ENCODE results near the gene MPV17. TPM values are rescaled to one million over a fixed set of nuclear protein-coding genes. Genes with fewer than 3 reads are reported as not detected.

Gene MPV17
- total RNA-seq, 1 donor from 2014 or later, result 79.2 TPM

DNA sequence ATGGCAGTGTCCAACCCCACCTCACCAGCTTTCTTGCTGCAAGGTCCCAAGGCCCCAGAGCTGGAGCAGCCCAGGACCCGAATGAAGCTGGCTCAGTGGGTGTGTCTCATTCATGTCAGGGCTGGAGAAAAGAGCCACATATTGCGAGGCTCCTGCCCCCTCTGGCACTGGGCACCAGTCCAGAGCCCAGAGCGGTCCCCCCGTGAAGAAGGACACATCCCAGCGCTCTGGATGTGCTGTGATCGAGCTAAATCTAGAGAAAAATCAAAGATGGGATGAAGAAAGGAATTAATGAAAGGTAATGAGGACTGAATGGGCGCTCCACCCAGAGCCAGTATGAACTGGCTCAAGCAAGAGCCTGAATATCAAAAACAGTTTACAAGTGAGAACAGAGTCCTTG lies 13.3 kb upstream of the MPV17 start:
- H3K4me1 ChIP-seq, result no peaks in the 10 kb centered on the region
- H3K9me3 ChIP-seq, result no peaks in the 10 kb centered on the region
- intact Hi-C loops (cut with DNase I), result no loop called here
- TF ChIP-seq, protein P1, sequence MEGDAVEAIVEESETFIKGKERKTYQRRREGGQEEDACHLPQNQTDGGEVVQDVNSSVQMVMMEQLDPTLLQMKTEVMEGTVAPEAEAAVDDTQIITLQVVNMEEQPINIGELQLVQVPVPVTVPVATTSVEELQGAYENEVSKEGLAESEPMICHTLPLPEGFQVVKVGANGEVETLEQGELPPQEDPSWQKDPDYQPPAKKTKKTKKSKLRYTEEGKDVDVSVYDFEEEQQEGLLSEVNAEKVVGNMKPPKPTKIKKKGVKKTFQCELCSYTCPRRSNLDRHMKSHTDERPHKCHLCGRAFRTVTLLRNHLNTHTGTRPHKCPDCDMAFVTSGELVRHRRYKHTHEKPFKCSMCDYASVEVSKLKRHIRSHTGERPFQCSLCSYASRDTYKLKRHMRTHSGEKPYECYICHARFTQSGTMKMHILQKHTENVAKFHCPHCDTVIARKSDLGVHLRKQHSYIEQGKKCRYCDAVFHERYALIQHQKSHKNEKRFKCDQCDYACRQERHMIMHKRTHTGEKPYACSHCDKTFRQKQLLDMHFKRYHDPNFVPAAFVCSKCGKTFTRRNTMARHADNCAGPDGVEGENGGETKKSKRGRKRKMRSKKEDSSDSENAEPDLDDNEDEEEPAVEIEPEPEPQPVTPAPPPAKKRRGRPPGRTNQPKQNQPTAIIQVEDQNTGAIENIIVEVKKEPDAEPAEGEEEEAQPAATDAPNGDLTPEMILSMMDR (IDR thresholded peaks at IDR 0.05), result no peak
- H3K4me3 ChIP-seq, result no peak overlapping the region
- DNase-seq, result peak; percentile 16
- H3K27ac ChIP-seq, result no peak overlapping the region
- peaks cover 99% of the 10 kb centered on the region for H3K36me3 ChIP-seq
- H3K27me3 ChIP-seq (ENCODE audit: low read depth), result no peaks in the 10 kb centered on the region
- no peak for ATAC-seq

DNA sequence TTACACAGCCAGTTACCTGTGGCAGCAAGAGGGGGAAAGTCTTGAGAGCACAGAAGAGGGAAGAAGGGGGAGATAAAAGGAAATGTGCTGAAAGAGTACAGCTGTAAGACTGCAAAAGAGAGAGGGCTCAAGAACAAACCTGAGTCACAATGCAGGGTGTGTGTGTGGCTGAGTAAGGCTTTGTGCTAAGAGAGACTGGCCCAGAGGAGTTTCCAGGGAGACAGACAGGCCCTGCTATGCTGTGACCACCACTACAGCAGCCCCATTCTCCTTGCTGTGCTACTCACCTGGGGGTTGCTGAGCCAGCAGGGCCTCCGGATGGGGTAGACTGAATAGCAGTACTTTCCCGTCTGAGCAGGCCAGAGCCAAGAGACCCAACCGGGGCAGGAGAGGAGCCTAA lies 12.4 kb upstream of the MPV17 start:
- Histone ChIP-seq H3K4me3 (no peak overlapping the region), H3K27me3 (ENCODE audit: low read depth) (no peaks in the 10 kb centered on the region), H3K27ac (no peak overlapping the region), H3K4me1 (no peaks in the 10 kb centered on the region), H3K9me3 (no peaks in the 10 kb centered on the region), H3K36me3 (peaks cover 98% of the 10 kb centered on the region)
- intact Hi-C loops (cut with DNase I), result no loop called here
- DNase-seq, result peak; percentile 3
- ATAC-seq, result no peak
- TF ChIP-seq, protein P1 (IDR thresholded peaks at IDR 0.05), result no peak

DNA sequence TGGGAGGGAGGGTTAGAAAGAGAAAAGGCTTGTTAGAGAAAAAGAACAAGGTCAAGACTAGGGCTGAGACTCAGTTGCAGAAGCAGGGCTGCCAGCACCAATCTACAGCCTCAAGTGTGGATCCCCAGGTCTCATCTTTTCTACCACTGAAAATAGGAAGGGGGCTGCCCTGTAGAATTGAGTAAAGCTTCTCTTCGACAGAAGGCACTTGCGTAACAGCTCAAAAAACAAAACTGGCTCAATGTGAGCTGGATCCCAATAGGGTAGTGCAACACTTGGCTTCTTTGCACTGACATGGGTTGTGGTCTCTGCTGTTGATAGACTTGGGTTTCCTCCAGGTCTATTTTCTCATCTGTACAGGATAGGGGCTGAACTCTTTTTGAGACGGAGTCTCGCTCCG lies 1.8 kb upstream of the MPV17 start:
- ATAC-seq, result no peak
- no peak for DNase-seq
- H3K4me1 ChIP-seq, result peaks cover 20% of the 10 kb centered on the region
- TF ChIP-seq, protein P1 (IDR thresholded peaks at IDR 0.05), result no peak
- H3K36me3 ChIP-seq, result peaks cover 39% of the 10 kb centered on the region
- no peak overlapping the region for H3K4me3 ChIP-seq
- no peaks in the 10 kb centered on the region for H3K27me3 ChIP-seq (ENCODE audit: low read depth)
- no peak overlapping the region for H3K27ac ChIP-seq
- H3K9me3 ChIP-seq, result no peaks in the 10 kb centered on the region
- intact Hi-C loops (cut with DNase I), result no loop called here

DNA sequence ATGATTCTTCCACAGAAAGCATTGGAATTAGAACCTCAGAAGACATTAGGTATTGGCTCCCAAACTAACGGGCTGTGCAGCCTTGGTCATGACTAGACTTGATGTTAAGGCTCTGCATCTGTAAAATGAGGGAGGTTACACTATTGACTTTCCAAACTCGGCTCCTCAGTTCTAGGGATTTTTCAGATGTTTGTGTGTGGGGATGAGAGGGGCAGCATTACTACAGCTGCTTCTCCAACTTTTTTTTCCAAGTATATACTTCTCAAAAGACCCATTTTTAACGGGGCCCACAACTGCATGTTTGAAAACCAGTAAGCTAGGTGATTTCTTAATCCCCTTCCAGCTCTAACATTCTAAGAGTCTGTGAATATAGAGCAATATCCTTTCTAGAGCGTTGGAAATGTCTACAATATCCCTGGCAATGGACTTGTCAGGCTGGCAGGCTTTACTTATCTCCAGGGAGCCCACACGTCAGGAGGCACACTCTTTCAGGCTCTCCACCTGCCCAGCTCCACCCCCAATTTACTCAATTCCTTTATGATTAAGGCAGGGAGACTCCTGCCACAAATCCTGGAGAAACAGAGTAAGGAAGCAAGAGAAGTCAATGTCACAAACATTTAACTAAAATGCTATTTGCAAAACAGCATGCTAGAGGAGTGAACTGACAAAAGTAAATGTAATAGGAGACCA lies 844 bp upstream of the MPV17 start:
- H3K36me3 ChIP-seq, result peaks cover 30% of the 10 kb centered on the region
- TF ChIP-seq, protein P1 (IDR thresholded peaks at IDR 0.05), result no peak
- intact Hi-C loops (cut with DNase I), result no loop called here
- H3K4me1 ChIP-seq, result peaks cover 20% of the 10 kb centered on the region
- ATAC-seq (peak in 1 of 2 donors; percentile 45), DNase-seq (peak; percentile 13)
- H3K9me3 ChIP-seq, result no peaks in the 10 kb centered on the region
- peak overlapping the region; percentile 99 for H3K27ac ChIP-seq
- peak overlapping the region; percentile 92 for H3K4me3 ChIP-seq
- H3K27me3 ChIP-seq (ENCODE audit: low read depth), result no peaks in the 10 kb centered on the region

DNA sequence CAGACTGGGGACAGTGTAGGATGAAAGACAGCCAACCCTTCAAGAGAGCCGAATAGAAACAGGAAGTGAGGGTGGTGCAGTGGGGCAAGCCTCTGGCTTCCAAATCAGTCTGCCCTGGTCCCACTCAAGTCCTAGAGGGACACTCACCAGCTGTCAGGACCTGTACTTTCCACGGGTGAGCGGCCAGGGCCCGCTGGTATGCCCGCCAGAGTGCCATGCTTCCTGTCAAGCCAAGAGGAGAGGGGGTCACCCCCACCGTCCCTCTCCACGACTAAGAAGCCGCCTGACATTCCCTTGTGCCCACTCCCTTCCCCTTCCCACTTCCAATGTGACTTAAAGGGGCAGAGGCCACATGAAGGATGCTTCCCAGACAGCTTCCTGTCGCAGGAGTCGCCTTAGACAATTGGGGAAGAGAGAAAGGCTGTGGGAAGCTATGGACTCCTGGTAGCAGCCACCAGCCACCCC lies 564 bp downstream of the MPV17 start:
- H3K4me3 ChIP-seq, result peak overlapping the region; percentile 92
- intact Hi-C loops (cut with DNase I), result no loop called here
- peaks cover 20% of the 10 kb centered on the region for H3K36me3 ChIP-seq
- H3K9me3 ChIP-seq, result no peaks in the 10 kb centered on the region
- DNase-seq (peak; percentile 60), ATAC-seq (peak; percentile 40 to 55)
- TF ChIP-seq, protein P1 (IDR thresholded peaks at IDR 0.05), result no peak
- H3K27me3 ChIP-seq (ENCODE audit: low read depth), result no peaks in the 10 kb centered on the region
- H3K27ac ChIP-seq, result peak overlapping the region; percentile 99
- peaks cover 20% of the 10 kb centered on the region for H3K4me1 ChIP-seq
